Transverse colon (tissue), 3 donors: ENCODE measurements around the gene MMD.

Source experiments
- POLR2A ChIP-seq: fragments of 450-650 bp; IDR thresholded peaks from one replicate; pipeline ENCODE4 v1.6.1; 2016; ENCODE audit warnings: antibody characterized with exemption, mild to moderate bottlenecking, moderate library complexity
- TF ChIP-seq, protein P1 (sequence below), 5 experiments: fragments of 200-600 bp in 3 of 5; fragments of 450-650 bp in 2 of 5; sonication (generic) in 3 of 5; IDR thresholded peaks; 1 replicate in 2 of 5; 2 replicates in 3 of 5; pipeline ENCODE4 v1.5.1; 2016 to 2017; ENCODE audit warnings: antibody characterized with exemption in 5 of 5, inconsistent platforms in 3 of 5, mild to moderate bottlenecking in 2 of 5, moderate library complexity in 1 of 5

DNA sequence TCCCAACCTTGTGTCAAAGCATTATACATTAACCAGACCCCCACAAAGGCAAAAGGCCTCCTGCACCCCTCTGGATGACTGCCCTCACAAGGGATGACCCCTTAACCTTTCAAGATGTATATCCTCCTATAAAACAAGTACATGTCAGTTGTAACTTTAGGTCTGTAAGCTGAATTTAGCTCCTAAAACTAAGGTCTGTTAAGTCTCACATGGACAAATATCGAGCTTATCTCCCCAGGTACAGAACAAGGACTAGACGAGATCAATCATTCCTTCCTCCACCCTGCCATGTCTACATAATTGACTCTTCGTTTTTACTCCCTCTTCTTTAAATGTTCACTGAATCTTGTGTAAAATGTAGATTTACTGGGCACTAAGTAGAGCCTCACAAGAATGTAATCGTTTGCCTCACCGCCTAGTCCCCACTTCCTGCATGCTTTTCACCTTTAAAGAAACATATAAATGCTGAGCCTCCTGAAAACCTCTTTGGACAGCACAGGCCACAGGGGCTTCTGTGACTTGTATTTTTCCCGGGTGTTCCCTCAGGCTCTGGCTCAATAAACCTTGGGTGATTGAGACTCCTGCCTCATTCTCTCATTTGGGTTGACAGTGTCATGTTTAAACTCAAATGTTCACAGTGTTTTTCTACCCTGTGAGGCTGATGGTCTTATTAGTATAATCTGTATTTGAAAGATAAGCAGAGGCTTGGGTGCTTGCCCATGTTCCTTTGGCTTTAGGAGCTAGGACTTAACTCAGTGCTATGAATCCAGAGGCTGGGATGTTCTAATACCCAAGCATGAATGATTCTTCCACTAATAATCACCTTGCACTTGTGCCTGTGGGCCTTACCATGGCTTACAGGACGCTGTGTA is 37.6 kb downstream of the MMD start:
- TF ChIP-seq, protein P1, sequence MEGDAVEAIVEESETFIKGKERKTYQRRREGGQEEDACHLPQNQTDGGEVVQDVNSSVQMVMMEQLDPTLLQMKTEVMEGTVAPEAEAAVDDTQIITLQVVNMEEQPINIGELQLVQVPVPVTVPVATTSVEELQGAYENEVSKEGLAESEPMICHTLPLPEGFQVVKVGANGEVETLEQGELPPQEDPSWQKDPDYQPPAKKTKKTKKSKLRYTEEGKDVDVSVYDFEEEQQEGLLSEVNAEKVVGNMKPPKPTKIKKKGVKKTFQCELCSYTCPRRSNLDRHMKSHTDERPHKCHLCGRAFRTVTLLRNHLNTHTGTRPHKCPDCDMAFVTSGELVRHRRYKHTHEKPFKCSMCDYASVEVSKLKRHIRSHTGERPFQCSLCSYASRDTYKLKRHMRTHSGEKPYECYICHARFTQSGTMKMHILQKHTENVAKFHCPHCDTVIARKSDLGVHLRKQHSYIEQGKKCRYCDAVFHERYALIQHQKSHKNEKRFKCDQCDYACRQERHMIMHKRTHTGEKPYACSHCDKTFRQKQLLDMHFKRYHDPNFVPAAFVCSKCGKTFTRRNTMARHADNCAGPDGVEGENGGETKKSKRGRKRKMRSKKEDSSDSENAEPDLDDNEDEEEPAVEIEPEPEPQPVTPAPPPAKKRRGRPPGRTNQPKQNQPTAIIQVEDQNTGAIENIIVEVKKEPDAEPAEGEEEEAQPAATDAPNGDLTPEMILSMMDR (IDR thresholded peaks at IDR 0.05) = no peak
- TF ChIP-seq POLR2A = no peak
